ENCODE measurements around the gene FAXC.

Gene FAXC

DNA sequence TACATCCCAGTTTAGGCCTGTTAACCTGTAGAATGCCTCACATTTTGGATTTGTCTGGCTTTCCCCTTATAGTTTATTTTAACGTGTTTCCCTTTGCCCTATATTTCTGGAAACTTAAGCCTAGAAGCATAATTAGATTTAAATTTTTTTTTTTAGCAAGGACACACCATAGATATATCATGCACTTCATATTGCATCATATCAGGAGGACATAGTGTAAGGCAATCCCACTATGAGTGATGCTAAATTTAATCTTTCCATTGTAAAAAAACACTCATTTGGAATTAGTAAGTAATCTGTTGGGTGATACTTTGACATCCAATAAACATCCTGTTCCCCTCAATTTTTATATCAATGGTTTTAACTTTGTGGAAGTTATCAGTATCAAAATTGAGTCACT, 10.3 kb upstream of the FAXC start:
- H3K27me3 ChIP-seq (ENCODE audit: insufficient read depth, low read length), result no peaks in the 10 kb centered on the region
- no peaks in the 10 kb centered on the region for H3K9me3 ChIP-seq (ENCODE audit: insufficient read depth, low read depth, low read length)
- H3K9ac ChIP-seq (ENCODE audit: low read depth, low read length), result no peak overlapping the region
- H3K4me1 ChIP-seq (ENCODE audit: insufficient read depth, low read length), result no peaks in the 10 kb centered on the region
- no peak overlapping the region for H3K27ac ChIP-seq (ENCODE audit: low read length)
- no peak overlapping the region for H3K4me3 ChIP-seq (ENCODE audit: low read length)
- no peaks in the 10 kb centered on the region for H3K36me3 ChIP-seq (ENCODE audit: insufficient read depth, low read depth, low read length)

DNA sequence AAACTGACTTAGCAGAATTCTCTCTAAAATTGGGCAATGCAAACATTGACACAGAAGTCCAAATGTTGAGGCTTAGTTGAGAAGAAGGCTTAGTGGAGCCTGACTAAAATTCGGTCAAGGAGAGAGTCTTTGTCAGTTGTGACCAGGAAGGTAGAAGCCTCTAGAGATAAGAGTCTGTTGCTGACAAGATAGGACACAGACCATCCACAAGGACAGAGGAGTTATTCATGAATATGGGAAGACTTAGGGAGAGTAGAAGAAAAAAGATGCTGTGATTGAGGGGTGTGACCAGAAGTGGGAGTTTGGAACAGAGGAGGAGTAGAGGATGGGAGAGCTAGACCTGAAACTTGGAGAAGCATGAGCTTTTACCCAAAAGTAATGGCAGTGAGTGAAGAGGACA, 7.2 kb upstream of the FAXC start:
- H3K4me1 ChIP-seq (ENCODE audit: insufficient read depth, low read length), result no peaks in the 10 kb centered on the region
- no peaks in the 10 kb centered on the region for H3K36me3 ChIP-seq (ENCODE audit: insufficient read depth, low read depth, low read length)
- no peaks in the 10 kb centered on the region for H3K27me3 ChIP-seq (ENCODE audit: insufficient read depth, low read length)
- H3K27ac ChIP-seq (ENCODE audit: low read length), result no peak overlapping the region
- no peaks in the 10 kb centered on the region for H3K9me3 ChIP-seq (ENCODE audit: insufficient read depth, low read depth, low read length)
- no peak overlapping the region for H3K4me3 ChIP-seq (ENCODE audit: low read length)
- H3K9ac ChIP-seq (ENCODE audit: low read depth, low read length), result no peak overlapping the region

DNA sequence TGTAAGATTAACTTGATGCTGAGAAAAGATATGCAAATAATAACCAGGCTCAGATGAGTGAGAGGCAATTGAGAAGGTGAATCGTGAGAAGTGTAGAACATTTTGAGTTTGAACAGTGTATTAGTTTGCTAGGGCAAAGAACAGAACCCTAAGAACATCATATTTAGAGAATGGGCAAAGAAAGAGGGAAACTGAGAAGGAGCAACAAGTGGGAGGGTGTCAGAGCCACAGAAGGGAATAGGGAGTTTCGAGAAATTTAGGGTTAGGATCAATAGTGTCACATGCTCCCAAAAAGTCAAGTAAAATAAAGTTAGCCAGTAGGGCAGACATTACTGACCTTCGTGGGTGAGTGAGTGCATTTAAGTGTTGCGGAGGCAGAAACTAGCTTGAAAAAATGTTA, 5.5 kb upstream of the FAXC start:
- H3K27me3 ChIP-seq (ENCODE audit: insufficient read depth, low read length), result peaks cover 14% of the 10 kb centered on the region
- H3K9ac ChIP-seq (ENCODE audit: low read depth, low read length), result no peak overlapping the region
- H3K4me1 ChIP-seq (ENCODE audit: insufficient read depth, low read length), result peaks cover 8% of the 10 kb centered on the region
- no peak overlapping the region for H3K4me3 ChIP-seq (ENCODE audit: low read length)
- no peaks in the 10 kb centered on the region for H3K36me3 ChIP-seq (ENCODE audit: insufficient read depth, low read depth, low read length)
- no peaks in the 10 kb centered on the region for H3K9me3 ChIP-seq (ENCODE audit: insufficient read depth, low read depth, low read length)
- no peak overlapping the region for H3K27ac ChIP-seq (ENCODE audit: low read length)

DNA sequence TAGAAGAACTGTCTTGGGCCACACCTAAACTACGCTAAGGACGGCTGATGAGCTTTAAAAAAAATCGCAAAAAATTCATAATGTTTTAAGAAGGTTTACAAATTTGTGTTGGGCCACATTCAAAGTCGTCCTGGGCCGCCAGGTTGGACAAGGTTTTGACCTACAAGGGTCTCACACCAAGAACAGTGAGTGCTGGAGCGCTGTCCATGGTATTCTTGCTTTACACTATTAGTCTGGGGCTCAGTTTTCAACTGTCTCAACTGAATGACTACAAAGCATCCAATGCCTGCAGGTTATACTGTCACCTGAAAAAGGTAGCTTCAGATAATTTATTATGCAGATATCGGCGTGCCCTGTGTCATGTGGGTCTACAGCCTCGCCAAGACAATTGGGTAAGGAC, 3.7 kb upstream of the FAXC start:
- Histone ChIP-seq H3K36me3 (ENCODE audit: insufficient read depth, low read depth, low read length) (no peaks in the 10 kb centered on the region), H3K9ac (ENCODE audit: low read depth, low read length) (no peak overlapping the region), H3K4me1 (ENCODE audit: insufficient read depth, low read length) (peaks cover 12% of the 10 kb centered on the region), H3K9me3 (ENCODE audit: insufficient read depth, low read depth, low read length) (no peaks in the 10 kb centered on the region), H3K4me3 (ENCODE audit: low read length) (no peak overlapping the region), H3K27me3 (ENCODE audit: insufficient read depth, low read length) (peaks cover 14% of the 10 kb centered on the region), H3K27ac (ENCODE audit: low read length) (no peak overlapping the region)

DNA sequence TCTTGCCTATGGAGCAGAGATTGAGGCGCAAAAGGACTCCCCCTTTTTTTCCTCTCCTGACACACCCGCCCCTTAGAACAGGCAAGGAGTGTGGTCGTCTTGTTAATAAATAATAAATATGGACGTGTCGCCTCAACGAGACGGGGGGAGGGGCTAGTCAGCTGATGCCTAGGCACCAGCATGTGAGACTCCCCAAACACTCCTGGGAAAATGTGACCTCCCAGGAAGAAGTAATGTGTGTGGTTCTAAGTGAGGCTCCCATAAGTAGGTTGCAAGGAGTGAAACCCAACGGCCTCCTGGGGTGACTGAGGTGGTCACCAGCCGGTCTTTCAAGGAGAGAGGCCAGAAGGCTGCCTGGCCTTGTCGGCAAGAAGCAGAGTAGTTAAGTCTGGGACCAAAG, 1.1 kb upstream of the FAXC start:
- peak overlapping the region; percentile 77 for H3K4me3 ChIP-seq (ENCODE audit: low read length)
- peak overlapping the region; percentile 92; the same call in 1 of the 2 replicates for H3K9ac ChIP-seq (ENCODE audit: low read depth, low read length)
- no peaks in the 10 kb centered on the region for H3K9me3 ChIP-seq (ENCODE audit: insufficient read depth, low read depth, low read length)
- peaks cover 14% of the 10 kb centered on the region for H3K27me3 ChIP-seq (ENCODE audit: insufficient read depth, low read length)
- peaks cover 19% of the 10 kb centered on the region for H3K4me1 ChIP-seq (ENCODE audit: insufficient read depth, low read length)
- H3K36me3 ChIP-seq (ENCODE audit: insufficient read depth, low read depth, low read length), result no peaks in the 10 kb centered on the region
- no peak overlapping the region for H3K27ac ChIP-seq (ENCODE audit: low read length)

DNA sequence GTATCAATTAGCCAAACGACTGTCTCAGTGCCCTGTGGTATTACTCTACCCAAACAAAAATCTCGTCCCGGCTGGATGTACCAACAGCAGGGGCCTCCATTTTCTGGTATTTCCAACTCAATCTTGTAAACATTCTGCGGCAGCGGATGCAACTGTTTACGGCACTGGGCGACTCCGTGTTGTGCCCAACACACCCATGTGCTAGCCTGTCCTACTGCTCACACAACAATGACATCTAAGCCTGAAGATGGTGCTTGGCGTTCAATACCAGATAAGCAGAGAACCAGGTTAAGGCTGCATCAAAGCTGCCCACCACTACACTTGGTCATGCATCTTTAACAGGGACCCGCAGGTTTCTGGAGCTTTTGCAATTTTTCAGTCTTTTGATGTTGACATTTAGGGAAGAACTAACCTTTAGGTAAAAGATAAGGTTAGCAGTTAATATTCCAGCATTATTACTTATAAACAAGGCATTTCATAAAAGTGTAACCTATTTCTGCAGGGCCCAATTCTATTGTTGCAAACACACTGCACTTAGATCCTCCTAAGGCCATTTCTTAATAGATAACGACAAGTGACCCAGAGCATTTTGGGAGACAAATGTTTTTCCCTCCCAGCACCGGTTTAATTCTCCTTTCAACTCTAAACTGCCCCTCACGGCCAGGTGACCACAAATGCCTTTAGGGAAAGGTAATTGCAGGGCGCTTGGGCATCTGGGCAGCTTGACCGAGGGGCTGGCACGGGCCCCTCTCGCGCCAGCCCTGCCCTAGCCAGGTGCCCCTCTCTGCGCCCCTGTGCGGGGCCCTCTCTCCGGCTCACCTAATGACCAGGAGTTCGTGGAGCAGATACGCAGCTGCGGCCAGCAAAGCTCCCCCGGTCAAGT, 945 bp downstream of the FAXC start:
- Histone ChIP-seq H3K9me3 (ENCODE audit: insufficient read depth, low read depth, low read length) (no peaks in the 10 kb centered on the region), H3K36me3 (ENCODE audit: insufficient read depth, low read depth, low read length) (no peaks in the 10 kb centered on the region), H3K4me3 (ENCODE audit: low read length) (peak overlapping the region; percentile 88), H3K27ac (ENCODE audit: low read length) (no peak overlapping the region), H3K9ac (ENCODE audit: low read depth, low read length) (peak overlapping the region; percentile 92), H3K27me3 (ENCODE audit: insufficient read depth, low read length) (peaks cover 14% of the 10 kb centered on the region), H3K4me1 (ENCODE audit: insufficient read depth, low read length) (peaks cover 27% of the 10 kb centered on the region)

DNA sequence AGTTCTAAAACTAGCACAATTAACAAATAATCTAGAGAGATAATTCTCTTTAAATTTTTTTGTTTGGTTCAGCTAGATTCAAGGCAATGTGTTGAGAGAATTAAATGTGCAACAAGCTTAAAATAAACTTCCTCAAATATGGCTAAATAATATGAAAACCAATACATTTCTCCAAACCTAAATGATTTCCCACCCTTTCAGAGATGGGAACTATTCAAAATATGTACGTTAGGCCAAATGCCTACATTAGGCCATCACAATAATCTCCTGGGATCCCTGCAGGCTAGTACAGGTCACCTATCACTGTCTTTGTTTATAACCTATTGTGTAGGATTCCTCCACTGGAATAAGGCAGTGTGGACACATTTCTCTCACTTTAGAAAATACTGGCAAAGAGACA, 1.7 kb downstream of the FAXC start:
- H3K4me3 ChIP-seq (ENCODE audit: low read length), result peak overlapping the region; percentile 88
- peak overlapping the region; percentile 92; the same call in 1 of the 2 replicates for H3K9ac ChIP-seq (ENCODE audit: low read depth, low read length)
- H3K36me3 ChIP-seq (ENCODE audit: insufficient read depth, low read depth, low read length), result 0 out of 2 replicates have a peak, but pooled peaks cover 2% of the 10 kb centered on the region
- no peaks in the 10 kb centered on the region for H3K9me3 ChIP-seq (ENCODE audit: insufficient read depth, low read depth, low read length)
- H3K27me3 ChIP-seq (ENCODE audit: insufficient read depth, low read length), result peaks cover 14% of the 10 kb centered on the region
- H3K27ac ChIP-seq (ENCODE audit: low read length), result no peak overlapping the region
- H3K4me1 ChIP-seq (ENCODE audit: insufficient read depth, low read length), result peaks cover 27% of the 10 kb centered on the region

DNA sequence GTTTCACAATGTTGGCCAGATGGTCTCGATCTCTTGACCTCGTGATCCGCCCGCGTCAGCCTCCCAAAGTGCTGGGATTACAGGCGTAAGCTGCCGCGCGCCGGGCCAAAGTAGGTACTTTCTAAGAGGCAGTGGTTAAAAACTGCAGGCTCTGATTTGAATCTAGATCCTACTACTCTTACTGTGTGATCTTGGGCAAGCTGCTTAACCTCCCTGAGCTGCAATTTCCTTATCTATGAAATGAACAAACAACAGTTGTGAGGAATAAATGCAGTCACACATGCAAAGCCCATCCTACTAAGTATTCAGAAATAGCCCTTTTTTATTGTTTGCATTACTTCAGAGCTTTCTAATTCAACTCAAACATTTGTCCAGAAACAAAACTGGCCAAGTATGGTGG, 2.9 kb downstream of the FAXC start:
- Histone ChIP-seq H3K9ac (ENCODE audit: low read depth, low read length) (no peak overlapping the region), H3K4me3 (ENCODE audit: low read length) (no peak overlapping the region), H3K27ac (ENCODE audit: low read length) (no peak overlapping the region), H3K36me3 (ENCODE audit: insufficient read depth, low read depth, low read length) (0 out of 2 replicates have a peak, but pooled peaks cover 5% of the 10 kb centered on the region), H3K9me3 (ENCODE audit: insufficient read depth, low read depth, low read length) (no peaks in the 10 kb centered on the region), H3K27me3 (ENCODE audit: insufficient read depth, low read length) (peaks cover 14% of the 10 kb centered on the region), H3K4me1 (ENCODE audit: insufficient read depth, low read length) (peaks cover 27% of the 10 kb centered on the region)

DNA sequence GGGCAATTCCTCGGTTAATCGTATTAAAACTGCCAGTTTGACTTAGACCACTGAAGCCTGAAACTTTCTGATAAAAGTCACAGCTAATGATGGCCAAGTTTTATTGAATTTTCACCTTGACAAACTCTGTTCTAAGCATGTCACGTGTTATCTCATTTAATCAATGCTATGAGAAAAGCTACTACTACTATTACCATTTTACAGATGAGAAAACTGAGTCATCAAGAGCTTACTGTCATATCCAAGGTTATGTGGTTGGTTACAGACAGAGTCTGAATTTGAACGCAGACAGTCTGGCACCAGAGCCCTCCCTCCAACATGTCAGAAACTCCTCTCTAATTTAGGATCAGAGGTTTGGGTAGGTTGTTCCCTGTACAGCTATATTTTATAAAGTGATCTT, 4.3 kb downstream of the FAXC start:
- Histone ChIP-seq H3K9me3 (ENCODE audit: insufficient read depth, low read depth, low read length) (no peaks in the 10 kb centered on the region), H3K9ac (ENCODE audit: low read depth, low read length) (no peak overlapping the region), H3K4me1 (ENCODE audit: insufficient read depth, low read length) (peaks cover 20% of the 10 kb centered on the region), H3K27me3 (ENCODE audit: insufficient read depth, low read length) (peaks cover 2% of the 10 kb centered on the region; the same call in 1 of the 2 replicates), H3K4me3 (ENCODE audit: low read length) (no peak overlapping the region), H3K36me3 (ENCODE audit: insufficient read depth, low read depth, low read length) (0 out of 2 replicates have a peak, but pooled peaks cover 5% of the 10 kb centered on the region), H3K27ac (ENCODE audit: low read length) (no peak overlapping the region)

DNA sequence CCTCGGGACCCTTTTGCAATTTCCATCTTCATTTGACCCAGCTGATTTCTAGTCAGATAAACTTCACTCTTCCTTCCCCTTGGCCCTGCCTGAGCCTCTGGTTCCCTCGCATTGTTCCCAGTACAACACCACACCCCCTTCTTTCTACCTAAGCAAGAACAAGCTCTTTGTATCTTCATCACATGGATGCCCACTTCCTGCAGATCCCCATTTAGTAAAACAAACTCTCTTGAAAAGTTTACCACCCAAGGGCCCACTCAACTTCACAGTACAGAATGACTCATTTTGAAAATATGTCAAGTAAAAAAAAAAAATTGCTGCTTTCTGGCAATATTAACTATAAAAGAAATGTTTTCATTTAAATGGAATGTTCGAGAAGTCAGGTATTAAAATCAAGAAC, 5.2 kb downstream of the FAXC start:
- no peak overlapping the region for H3K9ac ChIP-seq (ENCODE audit: low read depth, low read length)
- no peaks in the 10 kb centered on the region; the same call in 1 of the 2 replicates for H3K27me3 ChIP-seq (ENCODE audit: insufficient read depth, low read length)
- H3K36me3 ChIP-seq (ENCODE audit: insufficient read depth, low read depth, low read length), result 0 out of 2 replicates have a peak, but pooled peaks cover 5% of the 10 kb centered on the region
- no peaks in the 10 kb centered on the region for H3K9me3 ChIP-seq (ENCODE audit: insufficient read depth, low read depth, low read length)
- no peak overlapping the region for H3K4me3 ChIP-seq (ENCODE audit: low read length)
- peaks cover 19% of the 10 kb centered on the region for H3K4me1 ChIP-seq (ENCODE audit: insufficient read depth, low read length)
- H3K27ac ChIP-seq (ENCODE audit: low read length), result no peak overlapping the region

DNA sequence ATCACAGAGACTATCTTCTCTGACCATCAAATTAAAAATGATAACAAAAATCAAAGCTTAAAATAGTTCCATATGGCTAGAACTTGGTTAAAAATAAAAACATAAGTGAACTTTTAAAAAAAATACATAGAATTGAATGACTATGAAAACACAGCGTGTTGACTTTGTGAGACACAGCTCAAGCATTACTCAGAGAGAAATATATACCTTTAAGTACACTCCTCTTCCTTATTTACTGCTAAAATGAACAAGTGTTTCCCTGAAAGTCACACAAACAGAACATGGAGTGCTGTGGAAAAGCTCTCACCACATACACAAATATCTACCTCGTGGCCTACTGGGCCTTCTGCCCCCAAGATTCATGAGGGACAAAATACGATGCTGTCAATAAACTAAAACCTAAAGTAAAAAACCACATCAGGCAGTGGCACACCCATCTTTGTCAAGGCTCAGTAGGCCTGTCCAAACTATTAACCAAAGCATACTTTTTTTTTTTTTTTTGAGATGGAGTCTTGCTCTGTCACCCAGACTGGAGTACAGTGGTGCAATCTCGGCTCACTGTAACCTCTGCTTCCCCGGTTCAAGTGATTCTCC, 7.5 kb downstream of the FAXC start:
- Histone ChIP-seq H3K27me3 (ENCODE audit: insufficient read depth, low read length) (no peaks in the 10 kb centered on the region), H3K4me1 (ENCODE audit: insufficient read depth, low read length) (peaks cover 8% of the 10 kb centered on the region), H3K9me3 (ENCODE audit: insufficient read depth, low read depth, low read length) (no peaks in the 10 kb centered on the region), H3K27ac (ENCODE audit: low read length) (no peak overlapping the region), H3K4me3 (ENCODE audit: low read length) (no peak overlapping the region), H3K36me3 (ENCODE audit: insufficient read depth, low read depth, low read length) (0 out of 2 replicates have a peak, but pooled peaks cover 5% of the 10 kb centered on the region), H3K9ac (ENCODE audit: low read depth, low read length) (no peak overlapping the region)

DNA sequence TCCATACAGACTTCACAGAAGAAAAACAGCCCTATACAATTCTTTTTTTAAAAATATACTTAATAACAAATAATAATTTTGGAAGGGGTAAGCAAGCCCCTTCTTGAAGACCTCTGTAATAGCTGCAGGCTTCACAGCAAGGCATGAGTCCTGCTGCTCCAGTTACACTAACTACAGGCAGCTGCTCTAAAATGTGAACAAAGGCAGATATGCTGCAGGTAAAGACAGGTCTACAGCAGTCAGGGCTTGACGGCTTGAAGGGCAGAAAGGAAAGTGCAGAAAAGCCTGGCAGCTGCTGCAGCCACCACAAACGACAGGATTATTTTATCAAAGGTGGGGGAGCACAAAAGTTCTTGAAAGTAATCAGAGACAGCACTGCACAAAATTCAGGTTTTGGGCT, 11.3 kb downstream of the FAXC start:
- Histone ChIP-seq H3K27me3 (ENCODE audit: insufficient read depth, low read length) (no peaks in the 10 kb centered on the region), H3K36me3 (ENCODE audit: insufficient read depth, low read depth, low read length) (peaks cover 6% of the 10 kb centered on the region; the same call in 1 of the 2 replicates), H3K4me3 (ENCODE audit: low read length) (no peak overlapping the region), H3K27ac (ENCODE audit: low read length) (no peak overlapping the region), H3K4me1 (ENCODE audit: insufficient read depth, low read length) (no peaks in the 10 kb centered on the region; the same call in 1 of the 2 replicates), H3K9me3 (ENCODE audit: insufficient read depth, low read depth, low read length) (no peaks in the 10 kb centered on the region), H3K9ac (ENCODE audit: low read depth, low read length) (no peak overlapping the region)
